LNCAP (cell line): Measurements from ENCODE around the gene DOCK10.

ENCODE experiments used
- TF ChIP-seq, protein P1 (sequence below): fragments of 450-650 bp; IDR thresholded peaks from 2 replicates; pipeline ENCODE4 v1.5.1; 2017; ENCODE audit warnings: mild to moderate bottlenecking

The DOCK10 gene

DNA sequence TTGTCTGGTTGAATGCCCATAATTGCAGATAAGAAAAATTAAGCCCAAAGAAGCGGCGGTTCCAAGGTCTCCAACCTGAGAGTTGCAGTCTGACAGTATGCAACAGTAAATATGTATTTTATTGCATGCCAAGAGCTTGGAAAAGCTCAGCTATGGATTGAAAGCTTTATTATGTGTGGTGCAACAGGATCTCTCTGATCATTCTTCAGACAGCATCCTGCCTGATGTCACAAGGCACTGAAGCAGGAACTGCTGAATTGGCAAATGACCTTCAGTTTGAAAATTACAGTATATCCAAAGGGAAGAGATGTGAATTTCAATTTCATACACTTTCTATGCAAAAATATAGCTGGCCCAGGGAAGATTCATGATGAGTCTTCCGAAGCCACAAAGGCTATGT, 42.5 kb downstream of the DOCK10 start:
- TF ChIP-seq, protein P1, sequence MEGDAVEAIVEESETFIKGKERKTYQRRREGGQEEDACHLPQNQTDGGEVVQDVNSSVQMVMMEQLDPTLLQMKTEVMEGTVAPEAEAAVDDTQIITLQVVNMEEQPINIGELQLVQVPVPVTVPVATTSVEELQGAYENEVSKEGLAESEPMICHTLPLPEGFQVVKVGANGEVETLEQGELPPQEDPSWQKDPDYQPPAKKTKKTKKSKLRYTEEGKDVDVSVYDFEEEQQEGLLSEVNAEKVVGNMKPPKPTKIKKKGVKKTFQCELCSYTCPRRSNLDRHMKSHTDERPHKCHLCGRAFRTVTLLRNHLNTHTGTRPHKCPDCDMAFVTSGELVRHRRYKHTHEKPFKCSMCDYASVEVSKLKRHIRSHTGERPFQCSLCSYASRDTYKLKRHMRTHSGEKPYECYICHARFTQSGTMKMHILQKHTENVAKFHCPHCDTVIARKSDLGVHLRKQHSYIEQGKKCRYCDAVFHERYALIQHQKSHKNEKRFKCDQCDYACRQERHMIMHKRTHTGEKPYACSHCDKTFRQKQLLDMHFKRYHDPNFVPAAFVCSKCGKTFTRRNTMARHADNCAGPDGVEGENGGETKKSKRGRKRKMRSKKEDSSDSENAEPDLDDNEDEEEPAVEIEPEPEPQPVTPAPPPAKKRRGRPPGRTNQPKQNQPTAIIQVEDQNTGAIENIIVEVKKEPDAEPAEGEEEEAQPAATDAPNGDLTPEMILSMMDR = no peak

DNA sequence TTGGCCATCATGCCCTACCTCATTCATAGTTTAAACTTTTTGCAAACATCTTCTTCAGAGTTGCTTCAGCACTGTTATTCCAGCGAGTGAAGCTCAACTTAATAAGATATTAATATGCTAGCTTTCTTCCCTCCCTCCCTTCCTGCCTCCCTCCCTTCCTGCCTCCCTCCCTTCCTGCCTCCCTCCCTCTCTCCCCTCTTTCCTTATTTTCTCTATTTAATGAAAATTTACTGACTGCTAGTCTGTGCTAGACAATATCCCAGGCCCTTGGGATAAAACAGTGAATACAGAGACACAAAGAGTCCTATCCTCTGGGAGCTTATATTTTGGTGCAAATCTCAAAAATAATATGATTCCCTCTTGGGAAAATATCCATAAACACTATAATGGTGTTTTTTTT, 42.9 kb downstream of the DOCK10 start:
- TF ChIP-seq, protein P1 = no peak

DNA sequence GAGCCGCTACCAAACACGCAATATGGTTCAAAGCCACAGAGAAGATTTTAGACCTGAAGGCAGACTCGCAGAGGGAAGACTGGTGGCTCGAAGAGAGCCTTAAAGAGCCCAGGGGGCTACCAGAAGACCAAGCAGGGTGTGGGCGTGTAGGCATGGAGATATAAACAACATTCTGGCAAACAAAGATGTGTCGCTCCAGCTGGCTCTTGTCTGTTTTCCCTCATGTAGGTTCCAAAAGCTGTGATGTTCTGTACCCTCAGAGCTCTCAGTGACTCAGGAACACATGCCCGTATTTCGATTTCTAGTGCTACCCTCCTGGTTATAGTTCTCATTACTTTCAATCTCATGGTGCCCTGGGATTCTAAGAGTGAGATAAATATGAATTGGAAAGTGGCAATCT, 44.5 kb downstream of the DOCK10 start:
- TF ChIP-seq, protein P1 = no peak

DNA sequence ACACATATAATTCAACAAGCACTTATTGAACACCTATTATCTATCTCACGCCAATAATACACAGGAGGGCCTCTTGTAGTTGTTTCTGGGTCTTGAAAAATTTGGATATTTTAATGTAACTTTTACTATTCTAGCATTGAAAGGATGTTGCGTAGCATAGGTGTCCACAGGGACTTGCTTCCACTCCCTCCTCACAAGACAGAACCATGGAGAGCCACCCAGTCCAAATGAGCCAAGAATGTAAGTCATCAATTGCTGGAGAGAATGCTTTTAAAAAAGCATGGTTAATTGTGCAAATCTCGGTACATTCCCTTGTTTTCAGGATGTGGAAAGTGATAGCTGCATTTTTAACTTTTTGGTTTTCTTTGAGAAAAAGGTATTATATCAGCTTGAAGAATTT, 46.8 kb downstream of the DOCK10 start:
- TF ChIP-seq, protein P1 = no peak

DNA sequence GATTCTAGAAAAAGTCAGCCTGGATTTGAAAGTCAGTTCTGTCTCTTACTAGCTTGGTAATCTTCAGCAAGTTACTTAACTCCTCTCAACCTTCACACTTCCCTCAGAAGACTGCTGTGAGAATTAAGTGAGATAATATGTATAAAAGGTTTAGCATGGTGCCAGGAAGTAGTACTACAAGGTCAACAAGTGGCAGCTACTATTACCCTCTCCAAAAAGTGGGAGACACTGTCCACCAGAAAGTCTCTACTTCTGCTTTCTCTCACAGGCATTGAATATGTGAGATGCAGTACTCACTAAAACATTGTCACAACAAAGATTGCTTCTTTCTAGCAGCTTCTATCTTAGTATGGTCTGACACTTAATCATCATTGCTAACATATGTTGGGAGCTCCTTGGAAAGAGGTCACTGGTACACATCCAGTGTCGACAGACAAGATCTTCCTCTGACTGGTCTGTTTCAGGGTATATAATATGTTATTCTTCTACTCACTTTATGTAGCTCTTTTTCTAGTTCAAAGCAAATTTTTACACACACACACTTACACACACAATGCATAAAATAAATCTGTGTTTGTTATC, 47.9 kb downstream of the DOCK10 start:
- TF ChIP-seq, protein P1 = no peak

DNA sequence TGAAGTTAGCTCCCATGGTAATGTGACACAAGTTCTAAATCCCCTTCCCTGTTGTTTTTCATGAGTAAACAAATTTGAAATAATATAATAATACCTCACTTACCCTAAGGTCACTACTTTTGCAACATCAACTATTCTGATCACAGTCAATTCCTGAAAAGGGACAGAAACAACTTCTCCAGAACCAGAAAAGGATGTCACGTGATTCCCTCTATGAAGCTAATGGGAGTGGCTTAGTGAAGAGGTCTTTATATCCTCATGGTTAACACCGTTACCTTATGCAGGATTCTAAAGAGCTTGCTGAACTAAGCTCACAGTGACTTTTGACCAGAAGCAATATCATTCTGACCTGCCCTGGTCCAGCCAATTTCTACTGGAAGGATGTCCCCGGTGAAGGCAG, 51.6 kb downstream of the DOCK10 start:
- TF ChIP-seq, protein P1 = no peak

DNA sequence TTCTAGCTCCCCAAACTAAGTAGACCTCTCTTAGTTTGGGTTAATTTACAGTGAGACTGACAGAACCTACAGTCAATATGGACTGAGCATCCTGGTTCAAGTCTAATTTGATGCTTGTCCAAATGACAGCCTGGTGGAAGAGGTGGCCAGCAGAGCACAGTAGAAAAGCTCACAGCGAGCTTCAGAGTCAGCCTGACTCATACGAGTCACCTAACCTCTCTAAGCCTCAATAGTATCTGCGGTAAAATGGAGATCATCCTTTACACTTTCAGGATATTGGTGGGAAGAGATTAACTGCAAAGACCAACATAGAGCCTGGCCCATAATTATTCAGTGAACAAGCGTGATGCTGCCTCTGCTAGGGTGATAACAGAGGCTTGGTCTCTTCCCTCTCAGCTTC, 54.5 kb downstream of the DOCK10 start:
- TF ChIP-seq, protein P1 = no peak

DNA sequence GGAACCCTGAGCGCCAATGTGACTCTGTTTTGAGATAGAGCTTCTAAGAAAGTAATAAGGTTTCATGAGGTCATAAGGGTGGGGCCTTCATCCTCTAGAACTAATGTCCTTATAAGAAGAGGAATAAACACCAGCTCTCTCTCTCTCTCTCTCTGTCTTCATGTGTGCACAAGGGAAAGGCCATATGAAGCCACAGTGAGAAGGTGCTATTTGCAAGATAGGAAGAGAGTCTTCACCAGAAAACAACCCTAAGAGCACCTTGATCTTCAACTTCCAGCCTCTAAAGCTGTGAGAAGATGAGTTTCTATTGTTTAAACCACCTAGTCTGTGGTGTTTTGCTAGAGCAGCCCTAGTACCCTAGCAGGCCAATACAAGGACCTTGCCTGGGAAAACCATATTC, 55.8 kb downstream of the DOCK10 start:
- TF ChIP-seq, protein P1 = no peak
